HCT116 (cell line): ENCODE data around the gene EIF6. TPM values are rescaled to one million over a fixed set of nuclear protein-coding genes. Genes with fewer than 3 reads are reported as not detected.

Experiments
- ATAC-seq: fragments of 200-7000 bp; cut with Tn5 transposase; 2 replicates; pipeline ENCODE4 v1.9.1; 2020; ENCODE audit warnings: mild to moderate bottlenecking, moderate library complexity
- BruUV-seq: library from RNA; stranded (reverse); fragments of 400-500 nt; replicated peaks from 2 replicates; lab custom pipeline; 2021; lab: Mats Ljungman, UMichigan
- CTCF ChIA-PET: fragments of 300-600 bp; sonication (Branson Sonifier 250); formaldehyde crosslinking; loops from one replicate; lab custom pipeline; 2021; ENCODE audit warnings: antibody characterized with exemption; lab: Charles Lee
- POLR2A ChIA-PET: fragments of 300-600, 350-600 bp; sonication (Branson Sonifier 250); formaldehyde crosslinking; loops from one replicate; lab custom pipeline; 2021; ENCODE audit warnings: antibody characterized with exemption; lab: Charles Lee
- RAD21 ChIA-PET, 2 experiments: fragments of 300-600 bp; sonication (Branson Sonifier 250); formaldehyde crosslinking; loops; one replicate each; lab custom pipeline; 2023; ENCODE audit warnings: low total read pairs in 2 of 2; ENCODE audit not compliant: uncharacterized antibody in 2 of 2, unreplicated experiment in 2 of 2, low non-redundant PET in 1 of 2; lab: Charles Lee
- DNase-seq: peaks from one replicate; pipeline ENCODE4 v3.0.0-alpha.2; 2010; ENCODE audit warnings: low read depth, low spot score
- H2AFZ ChIP-seq: fragments of 200-600 bp; shearing (Covaris generic), sonication (generic); 2 replicates; pipeline ENCODE4 v1.6.1; 2017; ENCODE audit warnings: low read depth, mixed run types, mixed read lengths, antibody characterized with exemption, low read length; ENCODE audit not compliant: poor library complexity, severe bottlenecking
- H3K27ac ChIP-seq: 2 replicates; pipeline ENCODE4 v1.5.1; 2012; ENCODE audit warnings: low read depth, low read length
- H3K27me3 ChIP-seq: fragments of 200-600 bp; sonication (generic); 2 replicates; pipeline ENCODE4 v1.6.1; 2016; ENCODE audit warnings: mixed run types, low read length, mixed read lengths; ENCODE audit not compliant: insufficient read depth
- H3K36me3 ChIP-seq, 2 experiments: fragments of 200-500 bp in 1 of 2; fragments of 200-600 bp in 1 of 2; sonication (Bioruptor generic) in 1 of 2; sonication (generic) in 1 of 2; 2 replicates each; pipeline versions ENCODE4 v1.5.1 to v1.6.1; 2014 to 2016; ENCODE audit warnings: low read length in 2 of 2, inconsistent platforms in 1 of 2, mixed read lengths in 1 of 2, mixed run types in 1 of 2; ENCODE audit not compliant: insufficient read depth in 2 of 2, control insufficient read depth in 1 of 2
- H3K4me1 ChIP-seq, 2 experiments: fragments of 200-600 bp in 1 of 2; sonication (generic) in 1 of 2; 2 replicates each; pipeline versions ENCODE4 v1.5.1 to v1.6.1; 2012 to 2017; ENCODE audit warnings: low read length in 2 of 2, inconsistent platforms in 1 of 2, mild to moderate bottlenecking in 1 of 2, mixed read lengths in 1 of 2, mixed run types in 1 of 2, moderate library complexity in 1 of 2; ENCODE audit not compliant: insufficient read depth in 2 of 2, control insufficient read depth in 1 of 2
- H3K4me2 ChIP-seq: fragments of 200-600 bp; sonication (generic); 2 replicates; pipeline ENCODE4 v1.6.1; 2017; ENCODE audit warnings: mixed run types, low read length, mixed read lengths
- H3K4me3 ChIP-seq, 2 experiments: fragments of 200-600 bp in 1 of 2; sonication (generic) in 1 of 2; replicated peaks in 1 of 2; 2 replicates each; pipeline ENCODE4 v1.5.1; 2011 to 2016; ENCODE audit warnings: low read length in 2 of 2, control low read depth in 1 of 2, low read depth in 1 of 2, mild to moderate bottlenecking in 1 of 2, mixed read lengths in 1 of 2, mixed run types in 1 of 2
- H3K79me2 ChIP-seq: fragments of 200-600 bp; sonication (generic); 2 replicates; pipeline ENCODE4 v1.6.1; 2017; ENCODE audit warnings: mild to moderate bottlenecking, mixed run types, low read length, moderate library complexity, mixed read lengths; ENCODE audit not compliant: insufficient read depth
- H3K9ac ChIP-seq: fragments of 200-600 bp; sonication (generic); 2 replicates; pipeline ENCODE4 v1.6.1; 2016; ENCODE audit warnings: low read length, mixed read lengths
- H3K9me2 ChIP-seq: fragments of 200-600 bp; sonication (generic), shearing (Covaris generic); 2 replicates; pipeline ENCODE4 v1.6.1; 2017; ENCODE audit warnings: mixed run types, mild to moderate bottlenecking, moderate library complexity; ENCODE audit not compliant: insufficient read depth
- H3K9me3 ChIP-seq, 2 experiments: fragments of 200-500 bp in 1 of 2; fragments of 200-600 bp in 1 of 2; sonication (Bioruptor generic) in 1 of 2; sonication (generic) in 1 of 2; 2 replicates each; pipeline ENCODE4 v1.6.1; 2014 to 2017; ENCODE audit warnings: low read length in 2 of 2, mixed read lengths in 2 of 2, inconsistent platforms in 1 of 2, low read depth in 1 of 2, mild to moderate bottlenecking in 1 of 2, mixed run types in 1 of 2, moderate library complexity in 1 of 2; ENCODE audit not compliant: control insufficient read depth in 1 of 2, insufficient read depth in 1 of 2
- H4K20me1 ChIP-seq: fragments of 200-600 bp; sonication (generic), shearing (Covaris generic); 2 replicates; pipeline ENCODE4 v1.6.1; 2017; ENCODE audit warnings: mixed run types, mild to moderate bottlenecking, moderate library complexity; ENCODE audit not compliant: insufficient read depth
- CEBPB ChIP-seq: IDR thresholded peaks from 2 replicates; pipeline ENCODE4 v1.6.1; 2012; ENCODE audit warnings: low read depth
- FOSL1 ChIP-seq: IDR thresholded peaks from 2 replicates; pipeline ENCODE4 v1.6.1; 2012; ENCODE audit warnings: low read depth
- POLR2A ChIP-seq: IDR thresholded peaks from 2 replicates; pipeline ENCODE4 v1.7.0; 2011; ENCODE audit warnings: borderline replicate concordance; ENCODE audit not compliant: insufficient read depth, insufficient read length; ENCODE audit errors: extremely low read depth
- intact Hi-C: fragments of 100-400 bp; cut with micrococcal nuclease; formaldehyde crosslinking; loops from 2 replicates; pipeline ENCODE4 v1.10.0; 2022
- total RNA-seq: library from RNA; stranded (reverse); gene quantifications from one replicate; pipeline ENCODE4 v1.2.1, GENCODE V29; 2021; ENCODE audit not compliant: unreplicated experiment
- TF ChIP-seq, protein P1 (sequence below): IDR thresholded peaks from 2 replicates; pipeline ENCODE4 v1.6.1; 2012

Gene EIF6
- total RNA-seq, 1 experiment from 2014 or later, result 209 TPM

DNA sequence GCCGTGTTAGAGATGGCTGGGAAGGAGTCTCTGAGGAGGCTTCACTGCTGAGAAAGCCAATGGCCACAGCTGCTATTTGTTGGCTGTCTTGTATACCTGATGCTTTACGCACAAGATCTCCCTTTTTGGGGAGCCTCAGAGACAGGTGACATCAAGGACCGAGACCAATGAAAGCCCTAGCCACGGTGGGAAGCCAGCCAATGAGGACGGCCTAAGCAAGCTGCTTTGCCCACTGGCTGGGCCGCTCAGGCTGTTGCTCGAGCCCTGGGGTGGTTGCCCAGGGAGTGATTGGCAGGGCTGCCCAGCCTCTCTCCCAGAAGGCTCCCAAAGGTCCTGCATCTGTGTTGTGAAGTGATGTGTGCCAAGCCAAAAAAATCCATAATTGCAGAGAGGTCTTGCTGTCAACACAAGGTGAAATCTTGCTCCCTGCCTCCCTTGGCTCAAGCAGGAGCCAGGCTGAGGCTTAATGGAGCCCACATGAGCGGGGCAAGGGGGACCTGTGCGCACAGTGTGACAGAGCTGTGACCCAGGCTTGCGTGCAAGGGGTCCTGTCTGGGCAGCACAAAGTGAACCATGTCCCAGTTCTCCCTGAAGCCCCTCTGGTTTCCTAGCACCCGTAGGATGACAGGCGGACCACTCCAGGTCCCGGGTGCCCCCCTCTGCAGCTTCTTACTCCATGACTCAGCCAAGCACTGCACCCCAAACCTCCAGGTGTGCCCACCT, 11.0 kb downstream of the EIF6 start:
- ChIA-PET CTCF (interaction anchor here (1.2 kb wide), 1 partner anchor 10 kb away, joined by 4 read pairs; no protein-coding TSS in a partner anchor), RAD21 (no interaction called here), POLR2A (interaction anchor here (1.1 kb wide), 1 partner anchor 11 kb away, joined by 3 read pairs; the partner anchor contains the start of gene EIF6)
- Histone ChIP-seq H3K27ac (no peak overlapping the region), H3K9ac (no peak overlapping the region), H3K27me3 (no peaks in the 10 kb centered on the region), H3K36me3 (peaks cover 5 to 14% of the 10 kb centered on the region in 2 experiments), H3K4me2 (no peak overlapping the region), H2AFZ (no peak overlapping the region), H3K4me1 (peaks cover 7 to 23% of the 10 kb centered on the region in 2 experiments; a peak in 3 of 4 replicates), H3K9me3 (no peaks in the 10 kb centered on the region), H4K20me1 (no peaks in the 10 kb centered on the region), H3K9me2 (no peaks in the 10 kb centered on the region), H3K4me3 (no peak overlapping the region), H3K79me2 (peaks cover 18% of the 10 kb centered on the region; the same call in 1 of the 2 replicates)
- DNase-seq (no peak), ATAC-seq (no peak)
- intact Hi-C loops, result no loop called here
- TF ChIP-seq POLR2A (no peak), FOSL1 (no peak), CEBPB (no peak)
- no TSS peak for BruUV-seq

- DNase-seq (no peak), ATAC-seq (no peak)
- Histone ChIP-seq H3K27ac (no peak overlapping the region), H3K9me2 (no peaks in the 10 kb centered on the region), H3K36me3 (peaks cover 5 to 9% of the 10 kb centered on the region in 2 experiments; a peak in 3 of 4 replicates), H3K27me3 (no peaks in the 10 kb centered on the region), H3K9me3 (no peaks in the 10 kb centered on the region), H3K4me3 (no peak overlapping the region), H4K20me1 (no peaks in the 10 kb centered on the region), H3K9ac (no peak overlapping the region), H2AFZ (no peak overlapping the region), H3K79me2 (peaks cover 12% of the 10 kb centered on the region; the same call in 1 of the 2 replicates), H3K4me1 (peaks cover 4 to 13% of the 10 kb centered on the region in 2 experiments; a peak in 3 of 4 replicates), H3K4me2 (no peak overlapping the region)
- ChIA-PET CTCF (interaction anchor here (1.6 kb wide), 1 partner anchor 127 kb away, joined by 8 read pairs; no protein-coding TSS in a partner anchor), RAD21 (no interaction called here), POLR2A (no interaction called here)
- intact Hi-C loops, result no loop called here
- TF ChIP-seq, protein P1, sequence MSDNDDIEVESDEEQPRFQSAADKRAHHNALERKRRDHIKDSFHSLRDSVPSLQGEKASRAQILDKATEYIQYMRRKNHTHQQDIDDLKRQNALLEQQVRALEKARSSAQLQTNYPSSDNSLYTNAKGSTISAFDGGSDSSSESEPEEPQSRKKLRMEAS, result no peak
- BruUV-seq, result no TSS peak
Measured at GRCh38 chr20:35271904-35272303, 12.7 kb downstream of the EIF6 start.
